Breast epithelium (tissue), 4 donors: ENCODE measurements around the gene TFCP2L1. TPM values are rescaled to one million over a fixed set of nuclear protein-coding genes. Genes with fewer than 3 reads are reported as not detected.

Source experiments
- DNase-seq, 2 donors: peaks; one replicate each; pipeline ENCODE4 v3.0.0-alpha.2; 2019; ENCODE audit warnings: low spot score in 2 of 2
- H3K27ac ChIP-seq, 2 donors: fragments of 200-600 bp; sonication (generic) in 1 of 2; one replicate each; pipeline ENCODE4 v1.5.1; 2016 to 2019; ENCODE audit warnings: mild to moderate bottlenecking in 1 of 2
- H3K27me3 ChIP-seq, 2 donors: fragments of 200-600 bp; sonication (generic) in 1 of 2; one replicate each; pipeline versions ENCODE4 v1.5.1 to v1.6.0; 2017 to 2019; ENCODE audit warnings: control low read depth in 1 of 2, mild to moderate bottlenecking in 1 of 2
- H3K36me3 ChIP-seq: fragments of 200-600 bp; one replicate; pipeline ENCODE4 v1.5.1; 2019
- H3K4me1 ChIP-seq, 2 donors: fragments of 200-600 bp; sonication (generic); one replicate each; pipeline ENCODE4 v1.5.1; 2016 to 2019; ENCODE audit warnings: control low read depth in 1 of 2
- H3K4me3 ChIP-seq, 3 donors: fragments of 200-600 bp; sonication (generic); 1 replicate in 2 of 3; 2 replicates in 1 of 3; pipeline ENCODE4 v1.5.1; 2016 to 2019; ENCODE audit warnings: mild to moderate bottlenecking in 3 of 3, moderate library complexity in 2 of 3
- H3K9me3 ChIP-seq, 2 donors: fragments of 200-600 bp; sonication (generic) in 1 of 2; one replicate each; pipeline ENCODE4 v1.5.1; 2016 to 2019; ENCODE audit warnings: control low read depth in 1 of 2
- CTCF ChIP-seq, 3 donors: fragments of 450-650 bp; IDR thresholded peaks; one replicate each; pipeline ENCODE4 v1.5.1; 2016 to 2017; ENCODE audit warnings: antibody characterized with exemption in 3 of 3, mild to moderate bottlenecking in 3 of 3, moderate library complexity in 3 of 3
- POLR2A ChIP-seq: fragments of 450-650 bp; IDR thresholded peaks from one replicate; pipeline ENCODE4 v1.6.1; 2016; ENCODE audit warnings: antibody characterized with exemption, mild to moderate bottlenecking, moderate library complexity
- POLR2AphosphoS5 ChIP-seq, 3 donors: sonication (generic); formaldehyde crosslinking; IDR thresholded peaks; one replicate each; pipeline ENCODE4 v1.6.1; 2017; ENCODE audit warnings: antibody characterized with exemption in 3 of 3
- intact Hi-C: fragments of 100-400 bp; cut with DNase I; formaldehyde crosslinking; loops from one replicate; pipeline ENCODE4 v1.15.1; 2023; ENCODE audit warnings: low total_unique reads
- total RNA-seq, 3 donors: library from RNA; depleted of rRNA; stranded (reverse); fragments of >200 nt; gene quantifications; one replicate each; pipeline ENCODE4 v1.1.0, GENCODE V29; 2016

The TFCP2L1 gene
- total RNA-seq, 3 donors from 2014 or later = 7.5 to 90.3 (median 8.3) TPM

DNA sequence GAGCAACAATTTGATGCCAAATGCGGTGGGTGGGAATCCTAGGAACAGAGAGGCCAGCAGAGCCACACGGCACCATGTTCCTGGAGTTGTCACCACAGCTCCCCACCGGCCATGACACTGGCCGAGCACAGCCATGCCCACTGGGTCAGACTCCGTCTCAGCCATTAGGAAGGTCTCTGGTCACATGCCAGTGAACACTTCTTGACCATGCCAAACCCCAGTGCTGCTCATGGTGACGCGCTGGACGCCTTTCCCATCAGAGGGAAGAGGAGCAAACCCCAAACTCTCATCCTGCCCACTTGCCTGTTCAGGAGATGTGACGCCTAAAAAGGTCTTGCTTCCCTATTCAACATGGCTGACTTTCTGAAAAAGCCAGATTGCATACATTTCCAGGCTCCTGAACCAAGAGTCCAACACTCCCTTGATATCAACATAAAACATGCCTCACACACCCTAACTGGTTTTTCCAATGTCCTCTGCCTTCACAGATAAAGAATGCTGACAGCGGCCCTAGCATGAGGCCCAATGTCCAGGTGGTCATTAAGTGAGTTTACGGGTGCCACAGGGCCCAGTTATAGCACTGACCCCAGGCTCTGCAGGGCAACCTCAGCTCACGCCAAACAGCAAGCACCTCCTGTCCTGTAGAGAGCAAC, 31.9 kb downstream of the TFCP2L1 start:
- Histone ChIP-seq H3K4me3 (no peak overlapping the region), H3K27ac (no peak overlapping the region), H3K36me3 (no peaks in the 10 kb centered on the region), H3K9me3 (no peaks in the 10 kb centered on the region), H3K27me3 (no peaks in the 10 kb centered on the region), H3K4me1 (no peaks in the 10 kb centered on the region)
- no peak for DNase-seq
- intact Hi-C loops = loop anchor here (10.0 kb wide), 1 partner anchor 1322 kb away; no protein-coding TSS in a partner anchor
- TF ChIP-seq CTCF (IDR thresholded peaks at IDR 0.05) (no peak), POLR2A (no peak), POLR2AphosphoS5 (IDR thresholded peaks at IDR 0.05) (no peak)

DNA sequence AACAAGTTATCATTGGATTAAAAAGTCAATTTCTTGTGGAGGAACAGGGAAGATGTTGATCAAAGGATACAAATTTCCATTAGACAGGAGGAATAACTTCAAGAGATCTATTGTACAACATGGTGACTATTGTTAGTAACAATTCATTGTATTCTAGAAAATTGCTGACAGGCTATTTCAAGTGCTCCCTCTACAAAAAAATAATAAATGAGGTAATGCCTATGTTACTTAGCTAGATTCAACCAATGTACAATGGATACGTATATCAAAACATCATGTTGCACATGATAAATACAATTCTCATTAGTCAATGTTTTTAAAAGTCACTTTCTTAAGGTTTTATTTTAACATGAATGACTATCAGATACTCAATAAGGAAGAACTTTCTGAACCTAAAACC, 33.5 kb downstream of the TFCP2L1 start:
- TF ChIP-seq POLR2A (no peak), CTCF (IDR thresholded peaks at IDR 0.05) (no peak), POLR2AphosphoS5 (IDR thresholded peaks at IDR 0.05) (no peak)
- intact Hi-C loops = loop anchor here (10.0 kb wide), 1 partner anchor 1323 kb away; no protein-coding TSS in a partner anchor
- DNase-seq = no peak
- Histone ChIP-seq H3K4me3 (no peak overlapping the region), H3K36me3 (no peaks in the 10 kb centered on the region), H3K27me3 (no peaks in the 10 kb centered on the region), H3K4me1 (no peaks in the 10 kb centered on the region), H3K9me3 (no peaks in the 10 kb centered on the region), H3K27ac (no peak overlapping the region)

DNA sequence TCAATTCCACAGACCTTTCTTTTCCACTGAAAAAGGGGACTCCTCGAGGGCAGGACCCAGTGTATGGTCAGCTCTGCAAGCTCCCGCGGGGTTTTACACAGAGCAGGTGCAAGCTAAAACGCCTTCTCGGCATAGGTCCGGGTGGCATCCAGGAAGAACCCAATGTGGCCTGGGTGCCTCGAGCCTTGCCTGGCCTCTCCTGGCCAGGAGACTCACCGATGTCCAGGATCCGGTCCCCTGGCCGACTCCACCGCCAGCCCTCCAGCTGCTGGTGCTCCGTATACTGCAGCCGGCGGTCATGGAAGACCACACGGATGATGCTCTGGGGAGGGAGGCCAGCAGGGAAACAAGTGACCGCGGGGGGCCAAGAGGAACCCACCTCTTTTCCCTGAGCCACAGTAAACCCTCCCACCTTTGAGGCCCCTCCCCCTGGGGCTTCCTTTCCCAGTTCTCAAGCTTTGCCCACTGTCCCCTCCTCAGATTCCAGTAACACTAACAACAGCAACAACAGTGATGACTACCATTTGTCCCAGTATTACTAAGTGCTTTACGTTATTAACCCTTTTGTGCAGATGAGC, 36.1 kb downstream of the TFCP2L1 start:
- no peak for DNase-seq
- no peaks in the 10 kb centered on the region for H3K36me3 ChIP-seq
- no peaks in the 10 kb centered on the region for H3K4me1 ChIP-seq
- H3K9me3 ChIP-seq = no peaks in the 10 kb centered on the region
- TF ChIP-seq POLR2AphosphoS5 (IDR thresholded peaks at IDR 0.05) (no peak), CTCF (IDR thresholded peaks at IDR 0.05) (no peak), POLR2A (no peak)
- H3K27me3 ChIP-seq = no peaks in the 10 kb centered on the region
- H3K4me3 ChIP-seq = no peak overlapping the region
- intact Hi-C loops = no loop called here
- no peak overlapping the region for H3K27ac ChIP-seq

- Histone ChIP-seq H3K27ac (no peak overlapping the region), H3K9me3 (no peaks in the 10 kb centered on the region), H3K36me3 (no peaks in the 10 kb centered on the region), H3K27me3 (no peaks in the 10 kb centered on the region), H3K4me1 (no peaks in the 10 kb centered on the region), H3K4me3 (no peak overlapping the region)
- TF ChIP-seq CTCF (IDR thresholded peaks at IDR 0.05) = no peak
- TF ChIP-seq POLR2A = no peak
- no peak for TF ChIP-seq POLR2AphosphoS5 (IDR thresholded peaks at IDR 0.05)
- DNase-seq = no peak
- intact Hi-C loops = no loop called here
Observed at GRCh38 chr2:121247971-121248370, 37.0 kb downstream of the TFCP2L1 start.

DNA sequence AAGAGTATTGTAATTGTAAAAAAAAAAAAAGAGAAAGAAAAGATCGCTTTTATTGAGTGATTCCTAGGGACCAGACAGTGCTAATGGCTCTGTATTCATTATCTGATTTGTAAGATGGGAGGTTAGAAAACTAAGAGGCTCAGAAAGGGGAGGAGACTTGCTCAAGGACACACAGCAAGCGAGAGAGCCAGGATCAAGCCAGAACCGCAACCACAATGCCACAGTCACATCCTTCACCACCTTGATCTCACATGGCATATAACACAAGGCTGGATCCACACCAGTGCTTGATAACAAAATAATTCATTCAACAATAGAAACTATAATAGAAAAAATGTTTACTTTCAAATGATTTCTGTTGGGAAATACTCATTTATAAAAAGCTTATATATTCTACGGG, 37.5 kb downstream of the TFCP2L1 start:
- Histone ChIP-seq H3K4me1 (no peaks in the 10 kb centered on the region), H3K27me3 (no peaks in the 10 kb centered on the region), H3K27ac (no peak overlapping the region), H3K36me3 (no peaks in the 10 kb centered on the region), H3K9me3 (no peaks in the 10 kb centered on the region), H3K4me3 (no peak overlapping the region)
- no peak for DNase-seq
- TF ChIP-seq CTCF (IDR thresholded peaks at IDR 0.05) = no peak
- no peak for TF ChIP-seq POLR2A
- TF ChIP-seq POLR2AphosphoS5 (IDR thresholded peaks at IDR 0.05) = no peak
- intact Hi-C loops = no loop called here
